ACC112 (cell line): ENCODE results near the gene IRF8.

Experiments
- H2AFZ ChIP-seq: fragments of 200-600 bp; sonication (generic); one replicate; pipeline ENCODE4 v1.6.0; 2017; ENCODE audit warnings: antibody characterized with exemption, low read length; ENCODE audit not compliant: unreplicated experiment
- H3K27ac ChIP-seq: fragments of 200-600 bp; sonication (generic); 2 replicates; pipeline ENCODE4 v1.5.1; 2014; ENCODE audit warnings: low read depth, mild to moderate bottlenecking, antibody characterized with exemption, low read length, moderate library complexity
- H3K27me3 ChIP-seq: fragments of 200-600 bp; sonication (generic); 2 replicates; pipeline ENCODE4 v1.6.1; 2014; ENCODE audit warnings: mild to moderate bottlenecking, antibody characterized with exemption, low read length, moderate library complexity, mixed read lengths; ENCODE audit not compliant: insufficient read depth
- H3K36me3 ChIP-seq: fragments of 200-600 bp; sonication (generic); 2 replicates; pipeline ENCODE4 v1.6.1; 2016; ENCODE audit warnings: mild to moderate bottlenecking, antibody characterized with exemption, low read length, moderate library complexity, mixed read lengths; ENCODE audit not compliant: insufficient read depth
- H3K4me1 ChIP-seq: fragments of 200-600 bp; sonication (generic); one replicate; pipeline ENCODE4 v1.6.1; 2016; ENCODE audit warnings: low read length, mixed read lengths; ENCODE audit not compliant: insufficient read depth, unreplicated experiment, control insufficient read depth
- H3K4me3 ChIP-seq: fragments of 200-600 bp; sonication (generic); 2 replicates; pipeline ENCODE4 v1.5.1; 2014; ENCODE audit warnings: mild to moderate bottlenecking, low read depth, low read length
- H3K79me2 ChIP-seq: fragments of 200-600 bp; sonication (generic); one replicate; pipeline ENCODE4 v1.6.0; 2016; ENCODE audit warnings: low read length; ENCODE audit not compliant: control insufficient read depth, unreplicated experiment, insufficient read depth

Gene IRF8

DNA sequence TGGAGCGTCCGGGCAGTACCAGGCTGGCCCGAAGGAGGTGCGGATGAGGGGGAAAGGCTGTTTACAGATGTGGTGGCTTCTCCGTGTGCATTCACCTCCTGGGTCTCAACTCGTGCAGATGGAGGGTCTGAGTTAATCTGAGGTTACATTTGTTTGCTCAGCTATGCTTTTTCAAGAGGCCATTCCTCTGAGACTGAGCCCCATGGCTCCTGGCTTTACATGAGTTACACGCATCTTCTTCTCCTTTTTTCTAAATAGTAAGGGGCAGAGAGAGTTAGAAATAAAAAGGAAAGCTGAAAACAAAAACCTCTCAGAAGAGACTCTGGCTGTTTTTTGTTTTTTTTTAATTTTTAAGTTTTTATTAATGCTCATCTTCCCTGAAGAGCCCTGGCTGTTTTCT is 29.0 kb downstream of the IRF8 start:
- H3K79me2 ChIP-seq: no peaks in the 10 kb centered on the region
- no peaks in the 10 kb centered on the region for H3K4me1 ChIP-seq
- no peak overlapping the region for H3K4me3 ChIP-seq
- peaks cover 51% of the 10 kb centered on the region for H3K27me3 ChIP-seq
- no peak overlapping the region for H2AFZ ChIP-seq
- H3K27ac ChIP-seq: no peak overlapping the region
- H3K36me3 ChIP-seq: no peaks in the 10 kb centered on the region

GRCh38 chr16:85928401-85928820 is 29.4 kb downstream of the IRF8 start:
- no peaks in the 10 kb centered on the region for H3K36me3 ChIP-seq
- H3K27me3 ChIP-seq: peaks cover 47% of the 10 kb centered on the region
- H3K27ac ChIP-seq: no peak overlapping the region
- H3K4me3 ChIP-seq: no peak overlapping the region
- H3K4me1 ChIP-seq: no peaks in the 10 kb centered on the region
- H3K79me2 ChIP-seq: no peaks in the 10 kb centered on the region
- H2AFZ ChIP-seq: no peak overlapping the region

DNA sequence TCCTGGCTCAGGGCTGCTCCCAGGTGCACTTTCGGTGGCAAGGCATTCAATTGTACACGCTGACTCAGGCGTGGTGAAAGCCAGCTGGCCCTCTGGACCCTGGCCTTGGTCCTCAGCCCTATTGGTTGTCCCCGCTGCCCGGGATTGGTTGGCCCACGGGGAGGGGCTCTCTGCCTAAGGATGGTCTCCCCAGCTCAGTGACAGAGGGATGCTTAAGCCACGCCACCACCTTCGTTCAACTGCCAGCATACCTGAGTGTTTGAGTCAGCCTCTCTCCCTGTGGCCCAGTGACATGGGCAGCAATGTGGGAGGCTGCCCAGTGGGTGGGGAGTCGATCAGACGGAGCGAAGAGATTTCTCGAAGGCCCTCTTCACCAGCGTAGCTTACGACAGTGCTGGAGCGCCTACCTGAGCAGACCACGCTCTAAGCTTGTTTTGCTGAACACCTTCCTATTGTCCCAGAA is 30.3 kb downstream of the IRF8 start:
- Histone ChIP-seq H3K4me1 (no peaks in the 10 kb centered on the region), H3K27ac (no peak overlapping the region), H2AFZ (no peak overlapping the region), H3K79me2 (no peaks in the 10 kb centered on the region), H3K27me3 (peaks cover 46% of the 10 kb centered on the region), H3K4me3 (no peak overlapping the region), H3K36me3 (no peaks in the 10 kb centered on the region)

DNA sequence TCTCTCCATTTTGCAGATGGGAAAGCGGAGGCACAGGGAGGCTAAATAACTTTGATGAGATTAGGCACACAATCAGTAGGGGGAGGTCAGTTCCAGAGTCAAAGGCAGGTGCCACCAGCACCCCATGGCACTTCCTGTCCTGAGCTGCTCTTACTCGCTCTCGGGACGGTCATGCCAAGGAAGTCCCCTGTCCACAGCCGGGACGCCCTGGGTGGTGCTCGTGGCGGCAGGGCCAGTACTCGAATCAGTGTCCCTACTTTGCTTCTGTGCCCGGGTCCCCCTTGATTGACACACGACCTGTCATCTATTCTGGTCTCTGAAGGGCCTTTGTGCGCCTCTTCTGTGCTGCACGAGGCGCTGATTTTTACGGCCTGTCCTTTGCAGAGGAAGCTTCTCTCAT is 31.3 kb downstream of the IRF8 start:
- no peaks in the 10 kb centered on the region for H3K79me2 ChIP-seq
- H3K27me3 ChIP-seq: peaks cover 50% of the 10 kb centered on the region
- H3K27ac ChIP-seq: no peak overlapping the region
- no peak overlapping the region for H3K4me3 ChIP-seq
- no peaks in the 10 kb centered on the region for H3K36me3 ChIP-seq
- no peak overlapping the region for H2AFZ ChIP-seq
- H3K4me1 ChIP-seq: no peaks in the 10 kb centered on the region

GRCh38 chr16:85931596-85932402 is 32.8 kb downstream of the IRF8 start:
- Histone ChIP-seq H3K79me2 (no peaks in the 10 kb centered on the region), H3K27me3 (peaks cover 57% of the 10 kb centered on the region), H3K27ac (no peak overlapping the region), H3K36me3 (no peaks in the 10 kb centered on the region), H3K4me3 (no peak overlapping the region), H3K4me1 (no peaks in the 10 kb centered on the region), H2AFZ (no peak overlapping the region)

- Histone ChIP-seq H3K36me3 (no peaks in the 10 kb centered on the region), H3K4me3 (no peak overlapping the region), H3K4me1 (no peaks in the 10 kb centered on the region)
Measured at GRCh38 chr16:85934210-85934609, 35.2 kb downstream of the IRF8 start.

GRCh38 chr16:85935391-85935973 is 36.5 kb downstream of the IRF8 start:
- no peaks in the 10 kb centered on the region for H3K36me3 ChIP-seq
- H3K4me1 ChIP-seq: no peaks in the 10 kb centered on the region
- H3K27ac ChIP-seq: no peak overlapping the region
- no peaks in the 10 kb centered on the region for H3K79me2 ChIP-seq
- no peak overlapping the region for H3K4me3 ChIP-seq
- peaks cover 47% of the 10 kb centered on the region for H3K27me3 ChIP-seq
- H2AFZ ChIP-seq: no peak overlapping the region

More at GRCh38 chr16:85934210-85934609, 35.2 kb downstream of the IRF8 start:
- Histone ChIP-seq H3K79me2 (no peaks in the 10 kb centered on the region), H3K27ac (no peak overlapping the region), H3K27me3 (peaks cover 49% of the 10 kb centered on the region), H2AFZ (no peak overlapping the region)

- no peaks in the 10 kb centered on the region for H3K36me3 ChIP-seq
- no peak overlapping the region for H2AFZ ChIP-seq
- no peak overlapping the region for H3K27ac ChIP-seq
- no peaks in the 10 kb centered on the region for H3K79me2 ChIP-seq
- H3K4me1 ChIP-seq: no peaks in the 10 kb centered on the region
- peaks cover 48% of the 10 kb centered on the region for H3K27me3 ChIP-seq
- no peak overlapping the region for H3K4me3 ChIP-seq
Measured at GRCh38 chr16:85935974-85936760, 37.2 kb downstream of the IRF8 start.

GRCh38 chr16:85936816-85937215 is 37.9 kb downstream of the IRF8 start:
- no peaks in the 10 kb centered on the region for H3K79me2 ChIP-seq
- H3K4me3 ChIP-seq: no peak overlapping the region
- peaks cover 53% of the 10 kb centered on the region for H3K27me3 ChIP-seq
- H3K4me1 ChIP-seq: no peaks in the 10 kb centered on the region
- H3K27ac ChIP-seq: no peak overlapping the region
- no peak overlapping the region for H2AFZ ChIP-seq
- H3K36me3 ChIP-seq: no peaks in the 10 kb centered on the region

GRCh38 chr16:85940214-85940613 is 41.3 kb downstream of the IRF8 start:
- no peak overlapping the region for H3K4me3 ChIP-seq
- no peaks in the 10 kb centered on the region for H3K4me1 ChIP-seq
- no peak overlapping the region for H2AFZ ChIP-seq
- peaks cover 59% of the 10 kb centered on the region; the same call in 1 of the 2 replicates for H3K27me3 ChIP-seq
- no peaks in the 10 kb centered on the region for H3K79me2 ChIP-seq
- H3K27ac ChIP-seq: no peak overlapping the region
- H3K36me3 ChIP-seq: no peaks in the 10 kb centered on the region
